Measurements from ENCODE around the gene CFAP410. TPM values are rescaled to one million over a fixed set of nuclear protein-coding genes. Genes with fewer than 3 reads are reported as not detected.

CFAP410 gene
- total and polyA plus RNA-seq, 2 of the 4 experiments (the other 2 are of a cell fraction): 3.8 to 10.3 TPM

DNA sequence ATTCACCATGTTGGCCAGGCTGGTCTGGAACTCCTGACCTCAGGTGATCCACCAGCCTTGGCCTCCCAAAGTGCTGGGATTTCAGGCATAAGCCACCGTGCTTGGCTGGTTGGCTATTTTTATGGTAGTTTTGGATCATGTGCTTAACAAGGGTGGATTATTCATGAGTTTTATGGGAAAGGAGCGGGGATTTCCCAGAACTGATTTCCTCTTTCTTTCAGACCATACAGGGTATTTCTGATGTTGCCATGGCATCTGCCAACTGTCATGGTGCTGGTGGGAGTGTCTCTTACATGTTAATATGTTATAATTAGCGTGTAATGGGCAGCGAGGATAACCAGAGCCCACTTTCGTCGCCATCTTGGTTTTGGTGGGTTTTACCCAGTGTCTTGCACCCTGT is 17.4 kb upstream of the CFAP410 start:
- Histone ChIP-seq H2AFZ (replicated peaks; ENCODE audit: low read length, poor library complexity) (no peak overlapping the region), H3K79me1 (ENCODE audit: low read depth in 1 of 2, low read length in 2 of 2) (no peaks in the 10 kb centered on the region), H2BK120ac (ENCODE audit: low read depth, low read length) (no peak overlapping the region), H3K4me2 (ENCODE audit: low read depth, low read length) (no peak overlapping the region), H4K20me1 (ENCODE audit: insufficient read depth, low read length) (no peaks in the 10 kb centered on the region), H3K9me3 (ENCODE audit: control insufficient read depth, insufficient read depth, low read length) (peaks cover 3% of the 10 kb centered on the region), H3K4me1 (ENCODE audit: control insufficient read depth, insufficient read depth, low read length) (no peaks in the 10 kb centered on the region), H2BK5ac (ENCODE audit: low read depth, low read length, poor library complexity, severe bottlenecking) (no peak overlapping the region), H3K4ac (ENCODE audit: low read depth, low read length) (no peak overlapping the region), H3K27ac (ENCODE audit: insufficient read depth, low read length) (no peak overlapping the region), H4K91ac (ENCODE audit: insufficient read depth, low read depth, low read length) (no peak overlapping the region), H2BK15ac (ENCODE audit: low read depth, low read length) (no peak overlapping the region), H4K5ac (ENCODE audit: low read depth, low read length) (no peak overlapping the region), H2AK9ac (replicated peaks; ENCODE audit: low read depth, low read length, poor library complexity) (no peak overlapping the region), H3K23ac (ENCODE audit: low read depth, low read length) (no peak overlapping the region), H3K56ac (ENCODE audit: extremely low read depth, insufficient read depth, low read length) (no peak overlapping the region), H3K14ac (replicated peaks; ENCODE audit: low read depth, low read length) (no peak overlapping the region), H3K18ac (ENCODE audit: low read depth, low read length) (no peak overlapping the region), H3K27me3 (ENCODE audit: control insufficient read depth, insufficient read depth, low read length) (peaks cover 22% of the 10 kb centered on the region), H3K9ac (ENCODE audit: low read depth, low read length) (no peak overlapping the region), H3K36me3 (ENCODE audit: control insufficient read depth, insufficient read depth, low read length) (no peaks in the 10 kb centered on the region), H3K4me3 (ENCODE audit: insufficient read depth, low read depth, low read length) (no peak overlapping the region), H4K8ac (ENCODE audit: low read depth in 2 of 2, low read length in 2 of 2) (no peak overlapping the region), H2BK20ac (ENCODE audit: low read depth, low read length) (no peak overlapping the region), H2AK5ac (ENCODE audit: low read depth, low read length) (no peak overlapping the region), H3K9me1 (ENCODE audit: insufficient read depth, low read length) (no peaks in the 10 kb centered on the region)
- BruUV-seq (replicated peaks): no TSS peak
- DNase-seq (no peak), ATAC-seq (ENCODE audit: low read depth) (no peak)
- POLR2A ChIA-PET (ENCODE audit: unreplicated experiment): no interaction called here
- no peak for TF ChIP-seq NFE2L2 (IDR thresholded peaks at IDR 0.05; ENCODE audit: low read depth, low read length)
- no peak for TF ChIP-seq RCOR1 (IDR thresholded peaks at IDR 0.05; ENCODE audit: insufficient replicate concordance, low read length)
- no peak for TF ChIP-seq SMC3 (IDR thresholded peaks at IDR 0.05; ENCODE audit: low read depth, low read length)
- TF ChIP-seq MAZ (IDR thresholded peaks at IDR 0.05; ENCODE audit: borderline replicate concordance, low read depth, low read length): no peak
- no peak for TF ChIP-seq RFX5 (IDR thresholded peaks at IDR 0.05; ENCODE audit: low read depth, low read length)
- no peak for TF ChIP-seq MAFK (IDR thresholded peaks at IDR 0.05; ENCODE audit: low read depth, low read length)
- TF ChIP-seq CHD1 (IDR thresholded peaks at IDR 0.05; ENCODE audit: low read depth, low read length): no peak
- TF ChIP-seq POLR2A (IDR thresholded peaks at IDR 0.05; ENCODE audit: low read depth, low read length): no peak
- no peak for TF ChIP-seq RAD21 (IDR thresholded peaks at IDR 0.05; ENCODE audit: low read length)
- no peak for TF ChIP-seq CEBPB (IDR thresholded peaks at IDR 0.05; ENCODE audit: low read depth, low read length)
- TF ChIP-seq MXI1 (IDR thresholded peaks at IDR 0.05; ENCODE audit: borderline replicate concordance, low read depth, low read length): no peak
- TF ChIP-seq, protein P1, sequence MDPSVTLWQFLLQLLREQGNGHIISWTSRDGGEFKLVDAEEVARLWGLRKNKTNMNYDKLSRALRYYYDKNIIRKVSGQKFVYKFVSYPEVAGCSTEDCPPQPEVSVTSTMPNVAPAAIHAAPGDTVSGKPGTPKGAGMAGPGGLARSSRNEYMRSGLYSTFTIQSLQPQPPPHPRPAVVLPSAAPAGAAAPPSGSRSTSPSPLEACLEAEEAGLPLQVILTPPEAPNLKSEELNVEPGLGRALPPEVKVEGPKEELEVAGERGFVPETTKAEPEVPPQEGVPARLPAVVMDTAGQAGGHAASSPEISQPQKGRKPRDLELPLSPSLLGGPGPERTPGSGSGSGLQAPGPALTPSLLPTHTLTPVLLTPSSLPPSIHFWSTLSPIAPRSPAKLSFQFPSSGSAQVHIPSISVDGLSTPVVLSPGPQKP (IDR thresholded peaks at IDR 0.05; ENCODE audit: borderline replicate concordance, low read depth, low read length): no peak
- no peak for TF ChIP-seq FOS (IDR thresholded peaks at IDR 0.05; ENCODE audit: low read depth, low read length)
- TF ChIP-seq, protein P2, sequence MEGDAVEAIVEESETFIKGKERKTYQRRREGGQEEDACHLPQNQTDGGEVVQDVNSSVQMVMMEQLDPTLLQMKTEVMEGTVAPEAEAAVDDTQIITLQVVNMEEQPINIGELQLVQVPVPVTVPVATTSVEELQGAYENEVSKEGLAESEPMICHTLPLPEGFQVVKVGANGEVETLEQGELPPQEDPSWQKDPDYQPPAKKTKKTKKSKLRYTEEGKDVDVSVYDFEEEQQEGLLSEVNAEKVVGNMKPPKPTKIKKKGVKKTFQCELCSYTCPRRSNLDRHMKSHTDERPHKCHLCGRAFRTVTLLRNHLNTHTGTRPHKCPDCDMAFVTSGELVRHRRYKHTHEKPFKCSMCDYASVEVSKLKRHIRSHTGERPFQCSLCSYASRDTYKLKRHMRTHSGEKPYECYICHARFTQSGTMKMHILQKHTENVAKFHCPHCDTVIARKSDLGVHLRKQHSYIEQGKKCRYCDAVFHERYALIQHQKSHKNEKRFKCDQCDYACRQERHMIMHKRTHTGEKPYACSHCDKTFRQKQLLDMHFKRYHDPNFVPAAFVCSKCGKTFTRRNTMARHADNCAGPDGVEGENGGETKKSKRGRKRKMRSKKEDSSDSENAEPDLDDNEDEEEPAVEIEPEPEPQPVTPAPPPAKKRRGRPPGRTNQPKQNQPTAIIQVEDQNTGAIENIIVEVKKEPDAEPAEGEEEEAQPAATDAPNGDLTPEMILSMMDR (conservative IDR thresholded peaks at IDR 0.05; ENCODE audit: low read depth, low read length): no peak
- TF ChIP-seq, protein P3, sequence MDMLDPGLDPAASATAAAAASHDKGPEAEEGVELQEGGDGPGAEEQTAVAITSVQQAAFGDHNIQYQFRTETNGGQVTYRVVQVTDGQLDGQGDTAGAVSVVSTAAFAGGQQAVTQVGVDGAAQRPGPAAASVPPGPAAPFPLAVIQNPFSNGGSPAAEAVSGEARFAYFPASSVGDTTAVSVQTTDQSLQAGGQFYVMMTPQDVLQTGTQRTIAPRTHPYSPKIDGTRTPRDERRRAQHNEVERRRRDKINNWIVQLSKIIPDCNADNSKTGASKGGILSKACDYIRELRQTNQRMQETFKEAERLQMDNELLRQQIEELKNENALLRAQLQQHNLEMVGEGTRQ (IDR thresholded peaks at IDR 0.05; ENCODE audit: low read depth, low read length): no peak
- no peak for TF ChIP-seq BHLHE40 (IDR thresholded peaks at IDR 0.05; ENCODE audit: low read depth, low read length)
- dilution Hi-C loops (cut with HindIII; ENCODE audit: low sequenced_read_pairs, unreplicated experiment) (no loop called here), intact Hi-C loops (cut with micrococcal nuclease) (no loop called here), in situ Hi-C loops (cut with MboI; ENCODE audit: low sequenced_read_pairs) (no loop called here)
- 74% methylated on average over 4 of the region's 6 CpGs; no CpG with 5 or more reads in 1 of the 2 experiments for WGBS, 2 experiments (ENCODE audit: extremely low coverage in 2 of 2, insufficient read length in 1 of 2)
- CTCF ChIA-PET: no interaction called here
